Mesothelial cell of epicardium (in vitro differentiated cells): ENCODE results near the gene WFS1. TPM values are rescaled to one million over a fixed set of nuclear protein-coding genes. Genes with fewer than 3 reads are reported as not detected.

Experiments
- DNase-seq, 2 experiments: peaks; one replicate each; pipeline ENCODE4 v3.0.0; 2021; ENCODE audit warnings: low spot score in 2 of 2; ENCODE audit not compliant: unreplicated experiment in 2 of 2
- H3K27ac Mint-ChIP-seq: 2 replicates; pipeline ENCODE4 v1.8.0; 2021; ENCODE audit warnings: mixed read lengths
- H3K27me3 Mint-ChIP-seq: 2 replicates; pipeline ENCODE4 v1.8.0; 2021; ENCODE audit warnings: low read depth, mixed read lengths
- H3K36me3 Mint-ChIP-seq: 2 replicates; pipeline ENCODE4 v1.8.0; 2021; ENCODE audit warnings: mixed read lengths
- H3K4me1 Mint-ChIP-seq: 2 replicates; pipeline ENCODE4 v1.8.0; 2021; ENCODE audit warnings: mixed read lengths
- H3K4me3 Mint-ChIP-seq: 2 replicates; pipeline ENCODE4 v1.8.0; 2021; ENCODE audit warnings: mild to moderate bottlenecking, moderate library complexity, mixed read lengths
- H3K9me3 Mint-ChIP-seq: 2 replicates; pipeline ENCODE4 v1.8.0; 2021; ENCODE audit warnings: mixed read lengths
- total RNA-seq: library from RNA; stranded (reverse); gene quantifications from 3 replicates; pipeline ENCODE4 v1.2.1, GENCODE V29; 2021
- TF ChIP-seq, protein P1 (sequence below): fragments of 200-600 bp; sonication (generic); IDR thresholded peaks from one replicate; pipeline ENCODE4 v1.5.0; 2021; ENCODE audit warnings: antibody characterized with exemption; ENCODE audit not compliant: unreplicated experiment

Gene WFS1
- total RNA-seq, 1 donor from 2014 or later = 34.2 TPM

DNA sequence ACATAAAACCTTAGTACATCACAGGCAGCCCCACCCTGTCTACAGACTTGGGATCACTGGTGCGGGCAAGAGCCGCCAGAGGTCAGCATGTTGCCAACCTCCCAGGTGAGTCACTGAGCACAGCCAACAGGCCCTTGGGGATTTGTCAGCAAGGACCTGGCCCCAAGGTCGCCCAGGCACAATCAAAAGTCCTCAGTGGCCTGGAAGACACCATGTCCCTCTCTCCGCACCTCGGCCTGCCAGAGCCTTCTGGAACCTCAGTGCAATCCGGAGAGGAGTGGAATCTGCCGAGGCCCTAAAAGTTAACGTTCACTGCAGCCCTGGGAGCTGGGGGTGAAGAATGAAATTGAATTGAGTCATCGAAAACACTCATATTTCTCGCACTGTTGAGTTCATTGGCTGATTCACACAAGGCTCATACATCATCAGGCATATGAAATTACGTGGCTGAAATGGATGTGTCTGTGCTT, 74.3 kb downstream of the WFS1 start:
- peaks cover 6% of the 10 kb centered on the region for H3K9me3 Mint-ChIP-seq
- TF ChIP-seq, protein P1, sequence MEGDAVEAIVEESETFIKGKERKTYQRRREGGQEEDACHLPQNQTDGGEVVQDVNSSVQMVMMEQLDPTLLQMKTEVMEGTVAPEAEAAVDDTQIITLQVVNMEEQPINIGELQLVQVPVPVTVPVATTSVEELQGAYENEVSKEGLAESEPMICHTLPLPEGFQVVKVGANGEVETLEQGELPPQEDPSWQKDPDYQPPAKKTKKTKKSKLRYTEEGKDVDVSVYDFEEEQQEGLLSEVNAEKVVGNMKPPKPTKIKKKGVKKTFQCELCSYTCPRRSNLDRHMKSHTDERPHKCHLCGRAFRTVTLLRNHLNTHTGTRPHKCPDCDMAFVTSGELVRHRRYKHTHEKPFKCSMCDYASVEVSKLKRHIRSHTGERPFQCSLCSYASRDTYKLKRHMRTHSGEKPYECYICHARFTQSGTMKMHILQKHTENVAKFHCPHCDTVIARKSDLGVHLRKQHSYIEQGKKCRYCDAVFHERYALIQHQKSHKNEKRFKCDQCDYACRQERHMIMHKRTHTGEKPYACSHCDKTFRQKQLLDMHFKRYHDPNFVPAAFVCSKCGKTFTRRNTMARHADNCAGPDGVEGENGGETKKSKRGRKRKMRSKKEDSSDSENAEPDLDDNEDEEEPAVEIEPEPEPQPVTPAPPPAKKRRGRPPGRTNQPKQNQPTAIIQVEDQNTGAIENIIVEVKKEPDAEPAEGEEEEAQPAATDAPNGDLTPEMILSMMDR = no peak
- H3K4me1 Mint-ChIP-seq = no peaks in the 10 kb centered on the region
- H3K27ac Mint-ChIP-seq = no peak overlapping the region
- H3K36me3 Mint-ChIP-seq = no peaks in the 10 kb centered on the region
- H3K4me3 Mint-ChIP-seq = no peak overlapping the region
- no peak for DNase-seq
- H3K27me3 Mint-ChIP-seq = peaks cover 46% of the 10 kb centered on the region

DNA sequence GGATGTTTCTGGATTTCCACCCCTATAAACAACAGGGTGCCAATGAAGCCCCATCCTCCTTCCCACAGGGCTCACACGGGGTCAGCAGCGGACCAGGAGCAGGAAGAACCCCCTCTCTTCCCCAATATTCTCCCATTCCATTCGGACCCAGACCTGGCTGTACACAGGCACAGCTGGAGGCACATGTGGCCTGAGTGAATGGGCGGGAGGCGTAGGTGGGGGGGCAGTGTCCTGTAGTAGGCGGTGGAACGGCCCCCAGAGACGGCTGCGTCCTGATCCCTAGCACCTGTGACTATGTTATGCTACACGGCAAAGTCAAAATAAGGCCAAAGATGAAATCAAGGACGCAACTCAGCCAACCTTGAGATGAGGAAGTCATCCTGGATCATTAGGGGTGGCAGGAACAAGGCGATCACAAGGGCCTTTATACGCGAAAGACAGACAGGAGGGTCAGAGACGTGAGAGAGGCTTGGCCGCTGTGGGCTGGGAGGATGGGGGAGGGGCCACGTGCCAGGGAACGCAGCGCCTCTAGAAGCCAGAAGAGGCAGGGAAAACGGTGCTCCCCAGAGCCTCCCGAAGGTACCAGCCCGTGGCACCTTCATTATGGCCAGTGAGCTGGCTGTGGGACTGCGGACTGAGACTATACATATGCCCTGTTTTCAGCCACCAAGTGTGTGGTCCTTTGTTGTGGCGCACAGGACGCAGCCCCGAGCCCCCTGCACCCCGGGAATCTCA, 75.6 kb downstream of the WFS1 start:
- no peak for DNase-seq
- Mint-ChIP-seq H3K36me3 (no peaks in the 10 kb centered on the region), H3K27me3 (peaks cover 46% of the 10 kb centered on the region), H3K4me1 (no peaks in the 10 kb centered on the region), H3K27ac (no peak overlapping the region), H3K4me3 (no peak overlapping the region), H3K9me3 (peaks cover 6% of the 10 kb centered on the region)
- TF ChIP-seq, protein P1 = no peak

DNA sequence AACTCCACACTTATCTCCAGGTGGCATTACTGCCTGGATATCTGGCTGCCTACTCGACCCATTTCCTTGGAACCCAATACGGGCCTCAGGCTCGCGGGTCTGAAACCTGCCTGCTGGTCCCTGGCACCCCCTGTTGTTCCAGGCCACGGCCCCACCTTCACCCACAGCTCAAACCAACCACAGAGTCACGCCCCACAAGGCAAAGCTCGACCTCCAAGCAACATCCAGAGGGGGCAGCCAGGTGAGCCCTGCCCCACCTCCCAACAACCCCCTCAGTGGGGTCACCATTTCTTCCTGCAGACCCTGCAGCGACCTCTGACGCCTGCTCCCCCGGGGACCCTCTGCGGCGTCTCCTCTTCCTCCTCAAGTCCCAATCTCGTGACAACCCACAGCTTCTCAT, 76.2 kb downstream of the WFS1 start:
- H3K9me3 Mint-ChIP-seq = peaks cover 6% of the 10 kb centered on the region
- H3K27me3 Mint-ChIP-seq = peaks cover 41% of the 10 kb centered on the region
- H3K4me3 Mint-ChIP-seq = no peak overlapping the region
- H3K36me3 Mint-ChIP-seq = no peaks in the 10 kb centered on the region
- H3K27ac Mint-ChIP-seq = no peak overlapping the region
- no peaks in the 10 kb centered on the region for H3K4me1 Mint-ChIP-seq
- TF ChIP-seq, protein P1 = no peak
- DNase-seq = no peak

DNA sequence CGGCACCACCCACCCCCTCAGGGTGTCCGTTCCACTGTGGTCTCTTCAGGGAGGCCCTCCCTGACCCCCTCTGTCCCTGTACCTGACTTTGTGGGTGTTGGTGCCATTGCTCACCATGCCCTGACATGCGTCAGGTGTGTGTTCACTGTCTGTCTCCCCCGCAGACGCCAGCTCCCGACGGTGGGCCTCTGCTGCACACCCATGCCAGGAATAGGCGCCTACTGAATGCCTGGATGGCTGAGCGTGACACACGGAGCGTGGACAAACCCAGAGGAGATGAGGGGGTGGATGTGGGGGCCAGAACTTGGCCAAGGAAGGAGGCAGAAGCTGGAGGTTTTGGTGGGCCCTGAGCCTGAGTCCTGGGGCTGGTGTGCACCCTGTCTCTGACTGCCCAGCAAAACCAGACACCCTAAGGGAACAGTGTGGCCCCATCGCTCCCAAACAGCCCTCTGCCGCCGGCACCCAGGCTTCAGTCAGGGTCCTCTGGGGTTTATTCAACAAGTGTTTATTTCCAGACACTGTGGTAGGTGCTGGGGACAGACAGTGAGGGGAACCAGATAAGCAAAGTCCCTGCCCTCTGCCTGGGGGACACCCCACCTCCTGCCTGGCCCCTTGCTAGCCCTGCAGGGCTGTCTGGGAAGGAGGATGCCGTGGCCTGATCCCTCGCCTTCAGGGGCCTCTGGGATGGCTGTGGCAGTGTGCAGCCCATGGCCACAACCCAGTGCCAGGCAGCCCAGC, 76.9 kb downstream of the WFS1 start:
- Mint-ChIP-seq H3K4me3 (no peak overlapping the region), H3K27me3 (peaks cover 37% of the 10 kb centered on the region), H3K36me3 (no peaks in the 10 kb centered on the region), H3K9me3 (peaks cover 6% of the 10 kb centered on the region), H3K4me1 (no peaks in the 10 kb centered on the region), H3K27ac (no peak overlapping the region)
- no peak for DNase-seq
- TF ChIP-seq, protein P1 = no peak

DNA sequence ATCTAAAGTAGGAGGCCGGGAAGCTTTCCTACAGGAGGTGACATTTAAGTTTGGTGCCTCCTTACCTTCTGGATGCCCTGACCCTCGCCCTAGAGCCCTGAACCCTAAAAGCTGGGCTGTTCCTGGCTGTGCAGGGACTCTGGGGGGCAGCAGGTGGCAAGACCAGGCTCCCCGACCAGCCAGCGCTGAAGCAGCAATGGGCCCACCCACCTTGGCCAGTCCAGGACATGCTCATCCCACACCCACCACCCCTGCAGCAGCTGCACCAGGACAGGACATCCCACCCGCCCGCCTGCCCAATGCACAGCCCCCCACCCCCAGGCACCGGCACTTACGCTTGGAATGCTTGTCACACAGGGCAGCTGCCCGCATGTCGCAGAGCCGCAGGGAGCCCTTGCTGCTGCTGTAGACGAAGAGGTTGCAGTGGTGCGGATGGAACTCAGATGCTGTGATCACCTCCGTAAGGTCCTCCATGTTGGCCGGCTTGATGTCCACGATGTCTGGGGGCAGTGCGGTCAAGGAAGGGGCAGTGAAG, 77.9 kb downstream of the WFS1 start:
- Mint-ChIP-seq H3K4me1 (no peaks in the 10 kb centered on the region), H3K27me3 (peaks cover 40% of the 10 kb centered on the region), H3K36me3 (no peaks in the 10 kb centered on the region), H3K4me3 (no peak overlapping the region), H3K9me3 (peaks cover 6% of the 10 kb centered on the region), H3K27ac (no peak overlapping the region)
- TF ChIP-seq, protein P1 = no peak
- no peak for DNase-seq
